MG63 (cell line): ENCODE results near the gene ARFGAP2. TPM values are rescaled to one million over a fixed set of nuclear protein-coding genes. Genes with fewer than 3 reads are reported as not detected.
"Not testable (repeated sequence)": the region's sequence is repeated elsewhere in the genome, so short reads cannot be mapped to it uniquely, and the experiment has no call there.

Source experiments
- DNase-seq: peaks from one replicate; pipeline ENCODE4 v3.0.0-alpha.2; 2020
- H3K27me3 ChIP-seq: fragments of 250-450 bp; sonication (Bioruptor Pico); 2 replicates; pipeline ENCODE4 v1.5.1; 2020; ENCODE audit warnings: mild to moderate bottlenecking, moderate library complexity
- H3K36me3 ChIP-seq: fragments of 250-450 bp; sonication (Bioruptor Pico); 2 replicates; pipeline ENCODE4 v1.5.1; 2020; ENCODE audit warnings: mild to moderate bottlenecking, moderate library complexity
- H3K4me3 ChIP-seq: fragments of 250-450 bp; sonication (Bioruptor Pico); 2 replicates; pipeline ENCODE4 v1.5.1; 2020; ENCODE audit warnings: mild to moderate bottlenecking, moderate library complexity
- H3K9me3 ChIP-seq: fragments of 250-450 bp; sonication (Bioruptor Pico); 2 replicates; pipeline ENCODE4 v1.5.1; 2020; ENCODE audit warnings: mild to moderate bottlenecking, moderate library complexity
- total RNA-seq: library from RNA; depleted of rRNA; stranded (reverse); fragments of >200 nt; shearing (Covaris generic); gene quantifications from 2 replicates; pipeline ENCODE4 v1.2.3, GENCODE V29; 2014; ENCODE audit warnings: low replicate concordance; rRNA removed

ARFGAP2 gene
- 71.0 and 92.8 TPM in 2 replicates for total RNA-seq

GRCh38 chr11:47176328-47177228 lies at the start of gene ARFGAP2:
Gene ARFGAP2, minus strand, starts transcription at chr11:47176879. Its CDS starts 26 bp downstream, at chr11:47176853.
- no peaks in the 10 kb centered on the region for H3K9me3 ChIP-seq
- H3K4me3 ChIP-seq, result peak within 1 kb of the TSS; percentile 77
- peaks cover 56% of the 10 kb centered on the region for H3K36me3 ChIP-seq
- H3K27me3 ChIP-seq, result no peaks in the 10 kb centered on the region
- peak; percentile 98 for DNase-seq

- DNase-seq, result no peak
- Histone ChIP-seq H3K36me3 (peaks cover 17% of the 10 kb centered on the region), H3K9me3 (no peaks in the 10 kb centered on the region), H3K27me3 (no peaks in the 10 kb centered on the region), H3K4me3 (no peak overlapping the region)
Measured at GRCh38 chr11:47225552-47226400, 49.1 kb upstream of the ARFGAP2 start.

GRCh38 chr11:47222696-47223095 lies 46.0 kb upstream of the ARFGAP2 start:
- H3K36me3 ChIP-seq, result peaks cover 27% of the 10 kb centered on the region
- DNase-seq, result no peak

GRCh38 chr11:47220401-47220821 lies 43.7 kb upstream of the ARFGAP2 start:
- no peak overlapping the region for H3K4me3 ChIP-seq
- H3K36me3 ChIP-seq, result peaks cover 20% of the 10 kb centered on the region
- no peaks in the 10 kb centered on the region for H3K9me3 ChIP-seq
- no peaks in the 10 kb centered on the region for H3K27me3 ChIP-seq
- no peak for DNase-seq

More at GRCh38 chr11:47222696-47223095, 46.0 kb upstream of the ARFGAP2 start:
- H3K4me3 ChIP-seq, result no peak overlapping the region
- H3K9me3 ChIP-seq, result no peaks in the 10 kb centered on the region
- H3K27me3 ChIP-seq, result no peaks in the 10 kb centered on the region

- Histone ChIP-seq H3K9me3 (no peaks in the 10 kb centered on the region), H3K4me3 (peak overlapping the region; percentile 60), H3K27me3 (no peaks in the 10 kb centered on the region), H3K36me3 (peaks cover 11% of the 10 kb centered on the region; the same call in 1 of the 2 replicates)
- peak; percentile 88 for DNase-seq
Measured at GRCh38 chr11:47216121-47216798, 39.6 kb upstream of the ARFGAP2 start.

GRCh38 chr11:47215366-47215910 lies 38.8 kb upstream of the ARFGAP2 start:
- DNase-seq, result no peak
- no peaks in the 10 kb centered on the region for H3K9me3 ChIP-seq
- no peaks in the 10 kb centered on the region for H3K27me3 ChIP-seq
- peaks cover 11% of the 10 kb centered on the region; the same call in 1 of the 2 replicates for H3K36me3 ChIP-seq
- peak overlapping the region; percentile 60 for H3K4me3 ChIP-seq

- Histone ChIP-seq H3K27me3 (no peaks in the 10 kb centered on the region), H3K36me3 (peaks cover 3% of the 10 kb centered on the region; the same call in 1 of the 2 replicates), H3K9me3 (no peaks in the 10 kb centered on the region), H3K4me3 (peak overlapping the region; percentile 60)
- peak; percentile 98 for DNase-seq
Measured at GRCh38 chr11:47213950-47214565, 37.4 kb upstream of the ARFGAP2 start.

GRCh38 chr11:47212938-47213337 lies 36.3 kb upstream of the ARFGAP2 start:
- Histone ChIP-seq H3K4me3 (no peak overlapping the region), H3K27me3 (no peaks in the 10 kb centered on the region), H3K36me3 (no peaks in the 10 kb centered on the region), H3K9me3 (no peaks in the 10 kb centered on the region)
- no peak for DNase-seq

- H3K4me3 ChIP-seq, result no peak overlapping the region
- H3K27me3 ChIP-seq, result no peaks in the 10 kb centered on the region
- H3K9me3 ChIP-seq, result no peaks in the 10 kb centered on the region
- DNase-seq, result no peak
- H3K36me3 ChIP-seq, result no peaks in the 10 kb centered on the region
Measured at GRCh38 chr11:47208628-47209027, 31.9 kb upstream of the ARFGAP2 start.

- not testable (repeated sequence) for H3K36me3 ChIP-seq, H3K4me3 ChIP-seq, DNase-seq, H3K27me3 ChIP-seq, H3K9me3 ChIP-seq
Measured at GRCh38 chr11:47208008-47208552, 31.4 kb upstream of the ARFGAP2 start.

- Histone ChIP-seq H3K4me3 (no peak overlapping the region), H3K27me3 (no peaks in the 10 kb centered on the region), H3K36me3 (no peaks in the 10 kb centered on the region), H3K9me3 (no peaks in the 10 kb centered on the region)
- DNase-seq, result no peak
Measured at GRCh38 chr11:47207459-47207858, 30.8 kb upstream of the ARFGAP2 start.

GRCh38 chr11:47206577-47206976 lies 29.9 kb upstream of the ARFGAP2 start:
- DNase-seq, H3K27me3 ChIP-seq, H3K9me3 ChIP-seq, H3K36me3 ChIP-seq, H3K4me3 ChIP-seq: not testable (repeated sequence)

- Histone ChIP-seq H3K27me3 (no peaks in the 10 kb centered on the region), H3K9me3 (no peaks in the 10 kb centered on the region), H3K36me3 (no peaks in the 10 kb centered on the region), H3K4me3 (no peak overlapping the region)
- DNase-seq, result peak; percentile 77
Measured at GRCh38 chr11:47204637-47204989, 27.9 kb upstream of the ARFGAP2 start.

GRCh38 chr11:47202576-47202975 lies 25.9 kb upstream of the ARFGAP2 start:
- H3K27me3 ChIP-seq, result no peaks in the 10 kb centered on the region
- no peaks in the 10 kb centered on the region for H3K9me3 ChIP-seq
- no peaks in the 10 kb centered on the region for H3K36me3 ChIP-seq
- no peak overlapping the region for H3K4me3 ChIP-seq
- no peak for DNase-seq

GRCh38 chr11:47201015-47201414 lies 24.3 kb upstream of the ARFGAP2 start:
- no peaks in the 10 kb centered on the region for H3K36me3 ChIP-seq
- no peak for DNase-seq
- H3K4me3 ChIP-seq, result no peak overlapping the region
- H3K9me3 ChIP-seq, result no peaks in the 10 kb centered on the region
- H3K27me3 ChIP-seq, result no peaks in the 10 kb centered on the region

GRCh38 chr11:47198161-47198560 lies 21.5 kb upstream of the ARFGAP2 start:
- H3K4me3 ChIP-seq, DNase-seq, H3K9me3 ChIP-seq, H3K36me3 ChIP-seq, H3K27me3 ChIP-seq: not testable (repeated sequence)
